ENCODE measurements around the gene GABPB2. TPM values are rescaled to one million over a fixed set of nuclear protein-coding genes. Genes with fewer than 3 reads are reported as not detected.

GABPB2 gene
- polyA plus RNA-seq, 1 of the 3 experiments (the other 2 are of a cell fraction): 2.4 TPM

DNA sequence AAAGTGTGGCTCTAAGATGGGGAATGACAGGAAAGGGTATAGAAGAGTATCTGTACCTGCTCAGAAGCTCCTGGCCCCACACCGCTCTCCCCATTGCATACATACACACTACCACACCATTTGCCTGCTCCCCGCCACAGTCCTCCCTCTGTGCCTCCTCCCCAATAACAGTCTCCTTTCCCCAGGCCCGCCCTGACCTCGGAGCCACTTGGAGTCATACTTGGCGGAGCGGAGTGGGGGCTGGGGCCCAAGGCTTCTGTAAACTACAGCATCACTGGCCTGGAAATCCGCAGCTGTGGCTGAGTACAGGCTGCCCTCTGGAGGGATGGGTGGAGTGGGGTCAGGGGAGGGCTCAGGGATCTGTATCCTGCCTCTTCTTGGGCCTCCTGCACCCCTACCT lies 67.2 kb downstream of the GABPB2 start:
- H3K4me2 ChIP-seq: no peak overlapping the region
- TF ChIP-seq RFX5 (IDR thresholded peaks at IDR 0.05; ENCODE audit: low read length) (no peak), JUND (IDR thresholded peaks at IDR 0.05) (no peak), CHD2 (IDR thresholded peaks at IDR 0.05; ENCODE audit: low read length, partially characterized antibody) (no peak)
- TF ChIP-seq, protein P1, sequence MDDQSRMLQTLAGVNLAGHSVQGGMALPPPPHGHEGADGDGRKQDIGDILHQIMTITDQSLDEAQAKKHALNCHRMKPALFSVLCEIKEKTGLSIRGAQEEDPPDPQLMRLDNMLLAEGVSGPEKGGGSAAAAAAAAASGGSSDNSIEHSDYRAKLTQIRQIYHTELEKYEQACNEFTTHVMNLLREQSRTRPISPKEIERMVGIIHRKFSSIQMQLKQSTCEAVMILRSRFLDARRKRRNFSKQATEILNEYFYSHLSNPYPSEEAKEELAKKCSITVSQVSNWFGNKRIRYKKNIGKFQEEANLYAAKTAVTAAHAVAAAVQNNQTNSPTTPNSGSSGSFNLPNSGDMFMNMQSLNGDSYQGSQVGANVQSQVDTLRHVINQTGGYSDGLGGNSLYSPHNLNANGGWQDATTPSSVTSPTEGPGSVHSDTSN (IDR thresholded peaks at IDR 0.05): no peak
- TF ChIP-seq, protein P2, sequence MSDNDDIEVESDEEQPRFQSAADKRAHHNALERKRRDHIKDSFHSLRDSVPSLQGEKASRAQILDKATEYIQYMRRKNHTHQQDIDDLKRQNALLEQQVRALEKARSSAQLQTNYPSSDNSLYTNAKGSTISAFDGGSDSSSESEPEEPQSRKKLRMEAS (IDR thresholded peaks at IDR 0.05; ENCODE audit: low read depth): no peak
- H3K9me3 ChIP-seq: no peaks in the 10 kb centered on the region
- no peaks in the 10 kb centered on the region for H3K27me3 ChIP-seq (ENCODE audit: insufficient read depth)
- no peak overlapping the region for H3K4me3 ChIP-seq (ENCODE audit: low read depth in 2 of 2, low read length in 1 of 2)
- no peak for DNase-seq
- H3K9me2 ChIP-seq: no peaks in the 10 kb centered on the region
- no peak overlapping the region for H2AFZ ChIP-seq (ENCODE audit: low read depth)
- H3K27ac ChIP-seq (ENCODE audit: low read depth in 2 of 2, low read length in 1 of 2): no peak overlapping the region
- H3K79me2 ChIP-seq (ENCODE audit: insufficient read depth): no peaks in the 10 kb centered on the region
- no peak overlapping the region for H3K9ac ChIP-seq
- no peaks in the 10 kb centered on the region for H4K20me1 ChIP-seq (ENCODE audit: insufficient read depth)
- H3F3A ChIP-seq (replicated peaks; ENCODE audit: insufficient read depth): no peaks in the 10 kb centered on the region
- ChIA-PET CTCF (no interaction called here), POLR2A (no interaction called here)
- no peaks in the 10 kb centered on the region for H3K36me3 ChIP-seq (replicated peaks in 1 of 2; ENCODE audit: control insufficient read depth in 1 of 2, insufficient read depth in 2 of 2, low read length in 1 of 2)
- WGBS (ENCODE audit: low lambda C conversion rate): 88% methylated on average over 7 of the region's 7 CpGs
- H3K4me1 ChIP-seq (ENCODE audit: control insufficient read depth in 1 of 2, insufficient read depth in 2 of 2, low read depth in 1 of 2, low read length in 1 of 2): no peaks in the 10 kb centered on the region

DNA sequence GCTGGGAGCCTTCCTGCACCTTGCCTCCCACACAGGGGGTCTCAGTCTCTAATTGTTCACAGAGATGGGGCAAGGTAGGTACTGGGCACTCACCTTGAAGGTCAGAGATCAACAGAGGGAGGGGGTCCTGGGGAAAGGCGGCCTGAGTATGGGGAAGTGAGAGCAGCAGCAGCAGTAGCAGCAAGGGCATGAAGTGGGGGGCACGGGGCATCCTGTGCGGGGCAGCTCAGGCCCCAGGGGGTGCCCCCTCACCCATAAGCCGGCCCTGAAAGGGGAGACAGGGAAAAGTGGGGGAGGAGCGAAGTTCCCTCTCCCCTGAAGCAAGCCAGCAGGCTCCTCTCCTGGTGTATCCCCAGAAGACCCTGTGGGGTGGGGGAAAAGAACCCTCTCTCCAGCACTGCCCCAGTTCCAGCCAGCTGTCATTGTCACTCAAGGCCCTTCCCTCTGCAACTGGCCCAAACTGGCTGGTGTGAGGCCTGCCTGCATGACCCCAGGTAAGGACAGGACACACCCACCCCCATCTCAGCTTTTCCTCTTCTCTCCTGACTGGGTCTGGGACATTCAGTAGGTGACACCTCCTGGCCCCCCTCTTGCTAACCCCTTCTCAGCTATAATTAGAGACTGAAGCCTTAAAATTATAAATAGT lies 72.0 kb downstream of the GABPB2 start:
- Histone ChIP-seq H3K27me3 (ENCODE audit: insufficient read depth) (no peaks in the 10 kb centered on the region), H2AFZ (ENCODE audit: low read depth) (no peak overlapping the region), H3K9ac (no peak overlapping the region), H3K36me3 (replicated peaks in 1 of 2; ENCODE audit: control insufficient read depth in 1 of 2, insufficient read depth in 2 of 2, low read length in 1 of 2) (no peaks in the 10 kb centered on the region), H3K4me1 (ENCODE audit: control insufficient read depth in 1 of 2, insufficient read depth in 2 of 2, low read depth in 1 of 2, low read length in 1 of 2) (peaks cover 0 to 21% of the 10 kb centered on the region in 2 experiments; a peak in 1 of 4 replicates), H3K79me2 (ENCODE audit: insufficient read depth) (no peaks in the 10 kb centered on the region), H4K20me1 (ENCODE audit: insufficient read depth) (no peaks in the 10 kb centered on the region), H3K4me3 (ENCODE audit: low read depth in 2 of 2, low read length in 1 of 2) (no peak overlapping the region), H3K9me3 (no peaks in the 10 kb centered on the region), H3K27ac (ENCODE audit: low read depth in 2 of 2, low read length in 1 of 2) (no peak overlapping the region), H3K4me2 (no peak overlapping the region), H3K9me2 (no peaks in the 10 kb centered on the region), H3F3A (replicated peaks; ENCODE audit: insufficient read depth) (no peaks in the 10 kb centered on the region)
- ChIA-PET POLR2A (interaction anchor here (1.2 kb wide), 1 partner anchor 83 kb away, joined by 3 read pairs; the partner anchor contains the start of gene MLLT11), CTCF (interaction anchor here (0.8 to 6.8 kb wide), 5 partner anchors 13 to 118 kb away, joined by 3 to 40 read pairs (median 4); partner anchors contain the start of genes MLLT11 and TNFAIP8L2)
- 68% methylated on average over 5 of the region's 5 CpGs for WGBS (ENCODE audit: low lambda C conversion rate)
- DNase-seq: peak; percentile 16
- TF ChIP-seq FOSL2 (IDR thresholded peaks at IDR 0.05; ENCODE audit: borderline replicate concordance, low read depth) (no peak), MXI1 (IDR thresholded peaks at IDR 0.05; ENCODE audit: low read depth, low read length) (no peak)

DNA sequence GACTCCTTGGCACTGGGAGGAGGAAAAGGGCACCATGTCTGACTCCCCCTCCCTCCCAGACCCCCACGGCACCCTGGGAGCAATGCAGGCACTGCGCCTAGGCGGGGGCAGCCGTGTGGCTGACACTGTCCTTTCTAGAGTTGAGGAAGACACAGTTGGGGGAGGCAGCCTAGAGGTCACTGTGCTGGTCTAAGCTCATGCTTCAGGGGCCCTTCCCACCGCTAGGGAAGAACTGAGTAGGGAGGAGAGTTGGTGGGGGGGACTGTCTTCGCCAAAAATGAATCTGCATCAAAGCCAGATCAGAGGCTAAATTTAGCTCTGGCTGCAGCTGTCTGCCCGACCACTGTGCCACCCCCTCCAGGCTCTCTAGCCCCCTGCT lies 72.5 kb downstream of the GABPB2 start:
- peak; percentile 14 for DNase-seq
- Histone ChIP-seq H3K27me3 (ENCODE audit: insufficient read depth) (no peaks in the 10 kb centered on the region), H3K9ac (no peak overlapping the region), H3K4me1 (ENCODE audit: control insufficient read depth in 1 of 2, insufficient read depth in 2 of 2, low read depth in 1 of 2, low read length in 1 of 2) (peaks cover 0 to 21% of the 10 kb centered on the region in 2 experiments; a peak in 1 of 4 replicates), H3K9me3 (no peaks in the 10 kb centered on the region), H4K20me1 (ENCODE audit: insufficient read depth) (no peaks in the 10 kb centered on the region), H2AFZ (ENCODE audit: low read depth) (no peak overlapping the region), H3K27ac (ENCODE audit: low read depth in 2 of 2, low read length in 1 of 2) (no peak overlapping the region), H3K36me3 (replicated peaks in 1 of 2; ENCODE audit: control insufficient read depth in 1 of 2, insufficient read depth in 2 of 2, low read length in 1 of 2) (no peaks in the 10 kb centered on the region), H3K9me2 (no peaks in the 10 kb centered on the region), H3K4me2 (no peak overlapping the region), H3K79me2 (ENCODE audit: insufficient read depth) (no peaks in the 10 kb centered on the region), H3K4me3 (ENCODE audit: low read depth in 2 of 2, low read length in 1 of 2) (no peak overlapping the region), H3F3A (replicated peaks; ENCODE audit: insufficient read depth) (no peaks in the 10 kb centered on the region)
- WGBS (ENCODE audit: low lambda C conversion rate): 50% methylated on average over 5 of the region's 7 CpGs
- CTCF ChIA-PET: interaction anchor here (0.8 to 6.8 kb wide), 5 partner anchors 13 to 118 kb away, joined by 3 to 40 read pairs (median 4); partner anchors contain the start of genes MLLT11 and TNFAIP8L2
- TF ChIP-seq YY1 (IDR thresholded peaks at IDR 0.05; ENCODE audit: low read depth) (no peak), FOSL2 (IDR thresholded peaks at IDR 0.05; ENCODE audit: borderline replicate concordance, low read depth) (no peak), EP300 (IDR thresholded peaks at IDR 0.05; ENCODE audit: borderline replicate concordance in 1 of 2, low read depth in 1 of 2, low read length in 1 of 2) (no peak), SMC3 (IDR thresholded peaks at IDR 0.05; ENCODE audit: low read depth, low read length) (no peak), TEAD4 (IDR thresholded peaks at IDR 0.05; ENCODE audit: borderline replicate concordance, insufficient read depth) (no peak), EZH2phosphoT487 (IDR thresholded peaks at IDR 0.05; ENCODE audit: borderline replicate concordance, low read depth) (no peak), ELF1 (IDR thresholded peaks at IDR 0.05) (no peak)
- TF ChIP-seq, protein P3, sequence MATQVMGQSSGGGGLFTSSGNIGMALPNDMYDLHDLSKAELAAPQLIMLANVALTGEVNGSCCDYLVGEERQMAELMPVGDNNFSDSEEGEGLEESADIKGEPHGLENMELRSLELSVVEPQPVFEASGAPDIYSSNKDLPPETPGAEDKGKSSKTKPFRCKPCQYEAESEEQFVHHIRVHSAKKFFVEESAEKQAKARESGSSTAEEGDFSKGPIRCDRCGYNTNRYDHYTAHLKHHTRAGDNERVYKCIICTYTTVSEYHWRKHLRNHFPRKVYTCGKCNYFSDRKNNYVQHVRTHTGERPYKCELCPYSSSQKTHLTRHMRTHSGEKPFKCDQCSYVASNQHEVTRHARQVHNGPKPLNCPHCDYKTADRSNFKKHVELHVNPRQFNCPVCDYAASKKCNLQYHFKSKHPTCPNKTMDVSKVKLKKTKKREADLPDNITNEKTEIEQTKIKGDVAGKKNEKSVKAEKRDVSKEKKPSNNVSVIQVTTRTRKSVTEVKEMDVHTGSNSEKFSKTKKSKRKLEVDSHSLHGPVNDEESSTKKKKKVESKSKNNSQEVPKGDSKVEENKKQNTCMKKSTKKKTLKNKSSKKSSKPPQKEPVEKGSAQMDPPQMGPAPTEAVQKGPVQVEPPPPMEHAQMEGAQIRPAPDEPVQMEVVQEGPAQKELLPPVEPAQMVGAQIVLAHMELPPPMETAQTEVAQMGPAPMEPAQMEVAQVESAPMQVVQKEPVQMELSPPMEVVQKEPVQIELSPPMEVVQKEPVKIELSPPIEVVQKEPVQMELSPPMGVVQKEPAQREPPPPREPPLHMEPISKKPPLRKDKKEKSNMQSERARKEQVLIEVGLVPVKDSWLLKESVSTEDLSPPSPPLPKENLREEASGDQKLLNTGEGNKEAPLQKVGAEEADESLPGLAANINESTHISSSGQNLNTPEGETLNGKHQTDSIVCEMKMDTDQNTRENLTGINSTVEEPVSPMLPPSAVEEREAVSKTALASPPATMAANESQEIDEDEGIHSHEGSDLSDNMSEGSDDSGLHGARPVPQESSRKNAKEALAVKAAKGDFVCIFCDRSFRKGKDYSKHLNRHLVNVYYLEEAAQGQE (IDR thresholded peaks at IDR 0.05; ENCODE audit: low read depth, low read length): no peak
- POLR2A ChIA-PET: no interaction called here

Measured in SK-N-SH (cell line).